ENCODE measurements around the gene SPDEF.

The SPDEF gene

DNA sequence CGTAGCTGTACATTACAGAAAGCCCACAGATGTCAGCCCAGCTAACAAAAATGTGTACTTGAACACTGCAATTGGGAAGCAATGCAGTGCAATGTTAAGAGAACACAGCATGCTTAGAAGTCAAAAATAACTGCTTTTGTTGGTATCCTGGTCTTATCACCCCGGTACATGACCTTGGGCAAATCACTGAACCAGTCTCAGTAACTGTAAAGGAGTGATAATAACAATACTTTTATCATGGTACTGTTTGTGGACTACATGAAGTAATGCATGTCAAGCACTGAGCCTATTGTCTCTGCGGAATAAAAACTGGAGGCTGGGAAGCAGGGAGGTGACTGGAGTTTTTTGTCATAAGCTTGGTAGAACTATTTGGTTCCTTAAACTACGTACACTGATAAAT lies 44.7 kb upstream of the SPDEF start:
- H3K79me2 ChIP-seq (ENCODE audit: insufficient read depth, low read depth) = peaks cover 19% of the 10 kb centered on the region; the same call in 1 of the 2 replicates
- no peak overlapping the region for H3K4me3 ChIP-seq (IDR thresholded peaks at IDR 0.05; ENCODE audit: insufficient read depth, low read depth, low read length)
- H3K9ac ChIP-seq = no peak overlapping the region
- no peak overlapping the region for H3K4me2 ChIP-seq
- H2AFZ ChIP-seq (ENCODE audit: low read depth) = no peak overlapping the region
- TF ChIP-seq, protein P1, sequence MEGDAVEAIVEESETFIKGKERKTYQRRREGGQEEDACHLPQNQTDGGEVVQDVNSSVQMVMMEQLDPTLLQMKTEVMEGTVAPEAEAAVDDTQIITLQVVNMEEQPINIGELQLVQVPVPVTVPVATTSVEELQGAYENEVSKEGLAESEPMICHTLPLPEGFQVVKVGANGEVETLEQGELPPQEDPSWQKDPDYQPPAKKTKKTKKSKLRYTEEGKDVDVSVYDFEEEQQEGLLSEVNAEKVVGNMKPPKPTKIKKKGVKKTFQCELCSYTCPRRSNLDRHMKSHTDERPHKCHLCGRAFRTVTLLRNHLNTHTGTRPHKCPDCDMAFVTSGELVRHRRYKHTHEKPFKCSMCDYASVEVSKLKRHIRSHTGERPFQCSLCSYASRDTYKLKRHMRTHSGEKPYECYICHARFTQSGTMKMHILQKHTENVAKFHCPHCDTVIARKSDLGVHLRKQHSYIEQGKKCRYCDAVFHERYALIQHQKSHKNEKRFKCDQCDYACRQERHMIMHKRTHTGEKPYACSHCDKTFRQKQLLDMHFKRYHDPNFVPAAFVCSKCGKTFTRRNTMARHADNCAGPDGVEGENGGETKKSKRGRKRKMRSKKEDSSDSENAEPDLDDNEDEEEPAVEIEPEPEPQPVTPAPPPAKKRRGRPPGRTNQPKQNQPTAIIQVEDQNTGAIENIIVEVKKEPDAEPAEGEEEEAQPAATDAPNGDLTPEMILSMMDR (conservative IDR thresholded peaks at IDR 0.05; ENCODE audit: low read depth, low read length) = no peak
- no peak overlapping the region; the same call in 1 of the 2 replicates for H3K27ac ChIP-seq
- H4K20me1 ChIP-seq (ENCODE audit: insufficient read depth) = no peaks in the 10 kb centered on the region
- no peaks in the 10 kb centered on the region for H3K27me3 ChIP-seq (ENCODE audit: insufficient read depth, low read depth)
- no peaks in the 10 kb centered on the region for H3K36me3 ChIP-seq (ENCODE audit: insufficient read depth)
- no peaks in the 10 kb centered on the region for H3K4me1 ChIP-seq (ENCODE audit: low read depth, poor library complexity, severe bottlenecking)

GRCh38 chr6:34600101-34600500 lies 44.0 kb upstream of the SPDEF start:
- H3K9ac ChIP-seq = no peak overlapping the region
- TF ChIP-seq, protein P1 (conservative IDR thresholded peaks at IDR 0.05; ENCODE audit: low read depth, low read length) = no peak
- H3K27ac ChIP-seq = no peak overlapping the region
- no peaks in the 10 kb centered on the region for H3K27me3 ChIP-seq (ENCODE audit: insufficient read depth, low read depth)
- H3K36me3 ChIP-seq (ENCODE audit: insufficient read depth) = no peaks in the 10 kb centered on the region
- H3K79me2 ChIP-seq (ENCODE audit: insufficient read depth, low read depth) = peaks cover 20% of the 10 kb centered on the region; the same call in 1 of the 2 replicates
- no peak overlapping the region for H3K4me2 ChIP-seq
- no peaks in the 10 kb centered on the region for H4K20me1 ChIP-seq (ENCODE audit: insufficient read depth)
- H3K4me3 ChIP-seq (IDR thresholded peaks at IDR 0.05; ENCODE audit: insufficient read depth, low read depth, low read length) = no peak overlapping the region
- no peaks in the 10 kb centered on the region for H3K4me1 ChIP-seq (ENCODE audit: low read depth, poor library complexity, severe bottlenecking)
- no peak overlapping the region for H2AFZ ChIP-seq (ENCODE audit: low read depth)

DNA sequence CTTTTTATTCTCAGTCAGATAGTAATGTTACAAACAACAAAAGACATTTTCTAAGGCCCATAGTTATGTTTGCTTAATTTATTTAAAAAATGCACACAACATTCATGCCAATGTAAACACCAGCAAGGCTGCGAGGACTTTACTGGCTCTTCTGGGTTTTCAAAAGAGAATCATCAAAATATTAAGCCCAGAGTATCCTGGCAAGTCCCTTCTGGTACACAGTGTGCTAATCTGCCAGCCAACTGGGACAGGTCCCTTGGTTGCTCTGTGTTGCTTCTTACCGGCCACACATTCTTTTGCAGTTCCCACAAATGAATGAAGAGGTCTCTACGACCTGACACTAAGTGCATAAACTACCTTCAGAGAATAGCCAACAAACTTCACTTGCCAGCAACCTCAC lies 42.6 kb upstream of the SPDEF start:
- Histone ChIP-seq H3K27ac (no peak overlapping the region), H2AFZ (ENCODE audit: low read depth) (no peak overlapping the region), H4K20me1 (ENCODE audit: insufficient read depth) (no peaks in the 10 kb centered on the region), H3K4me2 (no peak overlapping the region), H3K79me2 (ENCODE audit: insufficient read depth, low read depth) (peaks cover 24% of the 10 kb centered on the region; the same call in 1 of the 2 replicates), H3K27me3 (ENCODE audit: insufficient read depth, low read depth) (no peaks in the 10 kb centered on the region), H3K36me3 (ENCODE audit: insufficient read depth) (no peaks in the 10 kb centered on the region), H3K4me3 (IDR thresholded peaks at IDR 0.05; ENCODE audit: insufficient read depth, low read depth, low read length) (no peak overlapping the region), H3K9ac (no peak overlapping the region), H3K4me1 (ENCODE audit: low read depth, poor library complexity, severe bottlenecking) (no peaks in the 10 kb centered on the region)
- TF ChIP-seq, protein P1 (conservative IDR thresholded peaks at IDR 0.05; ENCODE audit: low read depth, low read length) = no peak

DNA sequence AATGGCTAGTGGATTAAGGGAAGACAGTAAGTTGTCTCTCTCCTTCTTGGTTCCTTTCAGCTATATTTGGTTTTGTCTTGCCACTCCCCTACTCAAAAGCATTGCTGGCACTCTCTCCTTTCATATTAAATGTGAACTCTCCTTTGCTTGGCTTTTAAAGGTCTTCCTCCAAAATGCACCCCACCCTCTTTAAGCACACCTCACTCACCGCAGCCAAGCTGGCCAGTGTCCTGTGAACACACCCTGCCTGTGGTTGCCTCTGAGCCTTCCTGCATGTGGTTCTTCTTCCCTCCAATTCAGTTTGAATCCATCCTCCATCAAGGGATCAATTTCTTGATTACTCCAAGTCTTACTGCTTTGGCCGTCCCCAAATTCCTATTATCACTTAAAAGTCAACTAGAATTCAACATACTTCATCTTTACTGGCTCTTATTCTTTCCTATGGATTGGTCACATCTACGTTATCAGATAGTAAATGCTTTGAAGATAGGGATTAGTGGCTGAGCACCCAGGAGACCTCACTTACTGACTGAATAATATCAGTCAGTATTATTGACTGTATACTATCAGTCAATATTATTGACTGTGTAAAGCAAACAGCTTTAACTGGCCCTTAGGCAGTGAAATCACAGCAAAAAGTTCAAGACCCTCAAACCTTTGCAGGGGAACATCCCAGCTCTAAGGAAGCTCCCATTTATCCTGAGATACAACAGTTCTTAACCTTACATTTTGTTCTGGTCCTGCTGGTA lies 41.6 kb upstream of the SPDEF start:
- H4K20me1 ChIP-seq (ENCODE audit: insufficient read depth) = no peaks in the 10 kb centered on the region

More for the DNA sequence above, 41.6 kb upstream of the SPDEF start:
- Histone ChIP-seq H3K36me3 (ENCODE audit: insufficient read depth) (no peaks in the 10 kb centered on the region), H3K4me1 (ENCODE audit: low read depth, poor library complexity, severe bottlenecking) (no peaks in the 10 kb centered on the region), H3K27me3 (ENCODE audit: insufficient read depth, low read depth) (no peaks in the 10 kb centered on the region), H2AFZ (ENCODE audit: low read depth) (no peak overlapping the region), H3K27ac (no peak overlapping the region), H3K4me2 (no peak overlapping the region), H3K4me3 (IDR thresholded peaks at IDR 0.05; ENCODE audit: insufficient read depth, low read depth, low read length) (no peak overlapping the region), H3K79me2 (ENCODE audit: insufficient read depth, low read depth) (peaks cover 17% of the 10 kb centered on the region; the same call in 1 of the 2 replicates), H3K9ac (no peak overlapping the region)
- TF ChIP-seq, protein P1 (conservative IDR thresholded peaks at IDR 0.05; ENCODE audit: low read depth, low read length) = no peak

Data from KMS-11 (cell line).